GM21367 (cell line): Measurements from ENCODE around the gene TNS4.

Experiments
- ATAC-seq: cut with Tn5 transposase; IDR thresholded peaks from one replicate; pipeline ENCODE4 v1.9.1; 2021; ENCODE audit not compliant: unreplicated experiment

The TNS4 gene

DNA sequence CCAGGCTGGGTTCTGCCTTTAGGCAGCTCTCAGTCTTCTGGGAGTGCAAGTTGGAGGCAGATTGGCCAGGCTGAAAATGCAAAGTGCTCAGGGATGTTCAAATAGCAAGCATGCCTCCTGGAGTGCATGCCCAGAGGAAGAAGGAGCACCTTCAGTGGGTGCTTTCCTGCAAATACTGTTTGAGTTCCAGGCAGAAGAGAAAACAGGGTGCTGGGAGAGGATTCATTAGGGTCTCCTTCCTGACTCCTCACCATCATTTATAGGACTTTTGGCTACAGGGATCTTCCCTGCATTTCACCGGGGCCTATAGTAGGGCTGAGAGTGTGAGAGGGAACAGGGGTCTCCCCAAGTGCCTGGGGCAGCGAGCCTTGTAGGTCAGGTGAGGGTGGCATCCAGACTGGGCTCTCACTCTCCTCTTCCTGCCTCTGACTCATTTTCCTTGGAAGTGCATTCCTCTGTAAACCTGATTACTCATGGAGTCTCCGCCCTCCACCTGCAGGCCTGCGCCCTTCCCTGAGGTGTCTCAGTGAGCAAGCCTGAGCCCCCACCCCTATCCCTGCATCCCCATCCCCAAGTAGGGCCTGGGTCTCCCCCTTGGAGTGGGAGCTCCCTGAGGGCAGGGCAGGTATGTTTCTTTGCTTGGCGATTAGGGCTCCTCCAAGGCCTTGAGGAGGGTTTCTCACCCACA, 17.1 kb upstream of the TNS4 start:
- ATAC-seq: no peak

DNA sequence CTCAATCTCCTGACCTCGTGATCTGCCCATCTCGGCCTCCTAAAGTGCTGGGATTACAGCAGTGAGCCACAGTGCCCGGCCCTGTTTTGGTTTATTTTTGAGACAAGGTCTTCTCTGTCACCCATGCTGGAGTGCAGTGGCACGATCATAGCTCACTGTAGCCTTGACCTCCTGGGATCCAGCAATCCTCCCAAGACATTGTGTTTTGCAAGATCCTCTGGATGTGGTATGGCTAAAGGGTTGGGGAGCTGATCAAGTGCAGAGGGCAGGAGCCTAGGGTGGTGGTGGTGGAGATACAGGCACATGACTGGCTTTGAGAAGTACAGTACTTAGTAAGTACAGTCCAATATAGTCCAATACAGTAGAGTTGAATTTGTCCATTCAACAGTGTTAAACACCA, 16.6 kb upstream of the TNS4 start:
- no peak for ATAC-seq

DNA sequence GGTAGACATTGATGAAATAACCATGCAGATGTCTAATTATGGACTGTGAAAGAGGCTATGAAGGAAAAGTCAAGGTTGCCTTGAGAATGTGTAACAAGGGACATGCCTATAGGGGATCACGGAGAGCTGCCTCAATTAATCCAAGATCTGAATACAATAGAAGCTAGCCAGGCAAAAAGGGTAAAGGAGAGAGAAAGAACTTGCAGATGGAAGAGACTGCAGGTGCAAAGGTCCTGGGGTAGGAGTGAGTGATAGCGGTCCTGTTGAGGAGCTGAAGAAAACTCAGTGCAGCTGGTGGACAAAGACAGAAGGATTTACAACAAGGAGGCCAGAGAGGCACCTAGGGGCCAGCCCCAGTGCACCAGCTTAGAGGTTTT, 15.9 kb upstream of the TNS4 start:
- no peak for ATAC-seq

DNA sequence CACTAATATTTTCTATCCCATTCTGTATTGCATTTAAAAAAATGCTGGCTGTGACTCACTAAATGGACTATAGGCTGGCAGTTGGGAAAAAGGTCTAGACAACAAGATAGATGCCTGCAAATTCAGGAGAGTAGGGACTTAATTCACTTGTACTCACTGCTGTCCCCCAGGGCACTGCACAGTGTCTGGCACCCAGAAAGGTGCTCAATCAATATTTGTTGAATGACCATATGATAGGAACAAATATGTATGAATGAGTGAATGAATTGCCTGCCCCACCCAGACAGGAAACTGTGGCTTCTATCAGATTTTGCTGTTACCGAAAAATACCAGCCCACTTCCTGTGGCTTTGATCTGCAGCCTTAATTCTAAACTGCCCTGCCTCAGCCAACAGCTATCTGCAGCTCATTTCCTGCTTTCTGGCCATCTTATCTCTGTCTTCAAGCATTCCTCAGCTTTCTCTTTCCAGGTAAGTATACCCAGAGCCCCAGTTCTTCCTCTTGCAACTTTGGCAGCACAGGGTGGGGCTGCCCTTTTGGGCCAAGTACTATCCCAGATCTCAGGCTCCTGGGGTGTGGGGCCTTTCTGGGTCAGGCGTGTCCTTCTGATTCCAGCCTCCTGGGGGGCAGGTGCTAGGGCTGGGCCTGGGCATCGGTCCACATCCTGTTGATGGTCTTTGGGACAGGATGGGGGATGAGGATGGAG, 15.3 kb upstream of the TNS4 start:
- no peak for ATAC-seq

DNA sequence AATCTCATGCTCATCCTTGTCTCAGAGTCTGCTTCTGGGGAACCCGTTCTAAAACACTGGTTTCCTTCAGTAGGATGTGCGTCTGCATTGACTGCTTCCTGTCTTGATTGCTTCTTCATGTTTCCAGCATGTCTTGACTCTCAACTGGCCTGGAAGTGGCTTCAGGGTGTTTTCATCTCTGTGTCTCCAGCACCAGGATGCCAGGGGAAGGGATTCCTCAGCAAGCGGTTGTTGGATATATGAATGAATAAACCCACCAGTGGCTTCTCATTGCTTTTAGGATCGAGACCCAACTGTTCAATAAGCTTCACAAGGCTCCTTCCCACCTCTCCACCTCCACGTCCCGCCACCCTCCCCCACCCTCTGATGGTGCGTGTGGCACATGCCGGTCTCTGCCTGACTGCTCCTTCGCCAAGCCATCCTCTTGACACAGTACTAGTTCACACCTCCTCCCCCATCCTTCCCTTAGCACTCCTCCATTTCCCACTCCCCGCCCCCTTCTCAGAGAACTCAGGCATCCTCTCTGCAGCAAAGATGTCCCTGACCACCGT, 14.1 kb upstream of the TNS4 start:
- ATAC-seq: no peak

DNA sequence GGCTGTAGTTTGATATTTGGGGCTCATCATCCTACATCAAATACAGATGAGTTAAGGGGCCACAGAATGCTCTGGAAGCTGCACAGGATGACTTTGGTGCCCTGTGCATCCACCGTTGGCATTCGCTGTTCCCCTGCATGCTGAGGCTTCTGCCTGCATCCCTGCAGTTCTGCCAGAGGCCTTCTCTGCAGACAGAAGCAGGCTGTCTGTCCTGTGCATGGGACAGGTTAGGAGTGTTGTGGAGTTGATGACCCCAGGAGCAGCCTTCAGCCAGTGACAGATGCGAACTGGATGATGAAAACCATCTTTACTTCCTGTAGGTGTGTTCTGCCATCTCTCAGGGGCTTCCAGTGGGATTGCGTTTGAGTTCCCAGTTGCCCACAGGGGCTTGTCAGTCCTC, 13.6 kb upstream of the TNS4 start:
- no peak for ATAC-seq

DNA sequence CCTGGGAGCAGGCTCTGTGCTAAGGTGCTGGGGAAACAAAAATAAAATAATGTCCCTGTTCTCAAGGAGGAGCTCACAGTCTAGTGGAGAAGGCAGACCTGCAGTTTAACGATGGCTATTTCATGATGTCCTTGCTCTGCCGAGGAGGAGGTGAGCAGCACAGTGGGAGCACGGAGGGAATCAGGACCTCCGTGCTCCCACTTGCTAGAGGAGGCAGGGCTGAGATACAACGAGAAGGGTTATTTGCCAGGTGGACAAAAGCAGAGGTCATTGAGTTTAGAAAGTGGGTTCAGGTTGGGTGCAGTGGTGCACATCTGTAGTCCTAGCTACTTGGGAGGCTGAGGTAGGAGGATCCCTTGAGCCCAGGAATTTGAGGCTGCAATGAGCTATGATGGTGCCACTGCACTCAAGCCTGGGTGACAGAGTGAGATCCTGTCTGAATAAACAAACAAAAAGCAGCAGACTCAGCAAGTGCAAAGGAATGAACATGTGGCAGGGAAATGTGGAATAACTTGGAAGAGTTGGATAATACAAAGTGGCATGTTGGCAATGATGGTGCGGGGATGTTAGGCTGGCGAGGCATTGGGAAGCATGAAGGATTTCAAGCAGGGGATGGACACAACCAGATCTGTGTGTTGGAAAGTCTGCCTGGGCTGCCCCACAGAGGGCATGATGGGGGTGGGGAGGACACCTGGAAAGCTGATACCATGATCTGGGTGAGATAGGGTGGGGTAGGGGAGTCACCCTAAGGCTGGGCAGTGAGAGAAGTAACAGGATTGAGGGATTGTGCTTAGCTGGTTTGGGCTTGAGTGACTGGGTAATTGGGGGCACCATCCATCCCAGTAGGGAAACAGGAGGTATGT, 12.8 kb upstream of the TNS4 start:
- ATAC-seq: no peak

DNA sequence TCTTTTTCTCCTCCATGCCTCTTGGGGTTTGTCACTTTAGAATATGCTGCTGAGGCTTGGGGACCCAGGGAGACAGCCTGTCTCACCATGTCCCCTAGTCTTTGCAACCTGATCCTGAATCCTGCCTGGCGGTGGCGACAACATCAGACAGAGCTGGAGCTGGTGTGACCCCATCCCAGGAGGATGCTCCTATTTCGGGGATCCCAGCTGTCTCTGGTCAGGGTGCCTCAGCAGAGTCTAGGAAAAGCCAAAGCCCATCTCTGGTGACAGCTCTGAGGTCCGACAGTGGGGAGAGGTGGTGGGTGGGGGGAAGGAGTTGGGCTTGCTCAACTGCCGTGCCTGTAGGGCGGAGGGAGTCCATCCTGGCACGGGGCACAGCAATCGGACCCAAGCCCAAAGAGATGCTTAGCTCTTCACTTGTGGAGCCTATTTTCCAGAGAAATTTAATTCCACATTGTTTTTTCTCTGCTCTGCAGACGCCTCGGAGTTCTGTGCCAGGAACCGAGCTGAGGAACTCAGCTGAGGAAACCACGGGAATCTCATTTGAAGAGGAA, 10.3 kb upstream of the TNS4 start:
- no peak for ATAC-seq

DNA sequence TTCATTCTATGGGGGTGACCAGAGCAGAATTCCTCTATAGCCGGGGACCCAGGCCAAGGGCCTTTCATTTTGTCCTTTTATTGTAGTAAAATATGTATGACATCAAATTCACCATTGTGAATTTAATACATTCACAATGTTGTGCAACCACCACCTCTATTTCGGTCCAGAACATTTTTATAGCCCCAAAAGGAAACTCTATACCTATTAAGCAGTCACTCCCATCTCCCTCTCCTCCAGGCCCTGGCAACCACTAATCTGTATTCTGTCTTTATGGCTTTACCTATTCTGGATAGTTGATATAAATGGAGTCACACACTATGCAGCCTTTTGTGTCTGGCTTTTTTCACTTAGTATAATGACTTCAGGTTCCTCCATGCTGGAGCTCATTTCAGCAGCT, 9.7 kb upstream of the TNS4 start:
- no peak for ATAC-seq

DNA sequence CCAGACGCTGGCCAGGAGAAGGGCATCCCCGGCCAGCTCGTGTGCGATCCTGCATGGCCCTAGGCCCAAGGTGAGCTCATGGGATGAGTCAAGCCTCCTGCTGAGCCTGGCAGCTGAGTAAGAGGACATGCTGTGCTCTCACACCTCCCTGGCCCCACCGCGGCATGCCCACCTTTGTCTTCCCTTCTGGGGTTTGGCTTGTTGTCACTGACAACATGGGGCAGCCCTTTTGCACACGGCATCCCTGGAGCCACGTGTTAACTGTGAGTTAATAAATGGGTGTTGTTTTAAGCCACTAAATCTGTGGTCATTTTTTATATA, 8.9 kb upstream of the TNS4 start:
- ATAC-seq: no peak

DNA sequence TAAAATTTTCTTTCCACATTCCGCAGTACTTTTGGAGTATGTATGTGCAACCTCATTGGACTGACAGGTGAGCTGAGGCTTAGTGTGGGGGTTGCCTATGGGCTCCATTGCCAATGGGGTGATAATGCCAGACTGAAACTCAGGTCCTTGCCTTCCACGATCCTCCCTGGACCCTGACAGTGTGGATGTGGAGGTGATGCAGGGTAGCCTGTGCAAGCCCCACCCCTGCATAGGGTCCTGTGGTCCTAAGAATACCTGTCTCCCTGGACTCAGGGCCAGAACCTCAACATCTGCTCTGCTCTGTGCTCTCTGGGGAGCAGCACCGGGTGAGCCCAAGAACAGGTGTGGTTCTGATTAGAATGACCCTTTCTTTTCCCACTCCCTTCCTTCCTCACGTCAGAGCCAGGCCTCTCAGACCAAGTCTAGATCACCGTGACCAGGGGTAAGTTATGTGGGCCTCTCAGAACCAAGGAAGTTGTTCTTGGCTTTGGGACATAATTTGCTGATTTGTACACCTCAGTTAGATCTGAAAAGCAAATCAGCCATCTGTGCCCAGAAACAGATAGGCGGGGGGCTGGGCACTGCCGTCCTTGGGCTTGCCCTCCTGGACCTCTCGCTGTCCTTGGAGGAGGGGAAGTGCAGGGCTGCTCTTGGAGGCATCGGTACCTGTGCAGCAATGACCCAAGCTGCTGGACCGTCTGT, 8.4 kb upstream of the TNS4 start:
- no peak for ATAC-seq

DNA sequence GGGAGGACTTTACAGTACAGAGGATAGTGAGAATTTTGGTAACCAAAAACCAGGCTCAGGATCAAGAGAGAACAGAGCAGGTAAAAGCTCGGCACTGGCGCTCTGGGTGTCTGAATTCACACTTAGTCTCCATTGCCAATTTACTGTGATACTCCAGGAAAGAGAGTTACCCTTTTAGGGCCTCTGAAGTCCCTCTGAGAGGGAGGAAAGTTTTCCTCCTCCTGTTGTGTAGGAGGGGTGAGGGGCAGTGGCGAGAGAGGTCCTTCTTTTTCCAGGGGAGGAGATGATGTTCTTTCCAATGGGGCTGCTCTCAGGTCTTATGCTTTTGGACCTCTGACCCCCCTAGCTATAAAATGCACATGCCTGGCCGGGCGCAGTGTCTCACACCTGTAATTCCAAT, 5.4 kb upstream of the TNS4 start:
- ATAC-seq: no peak

DNA sequence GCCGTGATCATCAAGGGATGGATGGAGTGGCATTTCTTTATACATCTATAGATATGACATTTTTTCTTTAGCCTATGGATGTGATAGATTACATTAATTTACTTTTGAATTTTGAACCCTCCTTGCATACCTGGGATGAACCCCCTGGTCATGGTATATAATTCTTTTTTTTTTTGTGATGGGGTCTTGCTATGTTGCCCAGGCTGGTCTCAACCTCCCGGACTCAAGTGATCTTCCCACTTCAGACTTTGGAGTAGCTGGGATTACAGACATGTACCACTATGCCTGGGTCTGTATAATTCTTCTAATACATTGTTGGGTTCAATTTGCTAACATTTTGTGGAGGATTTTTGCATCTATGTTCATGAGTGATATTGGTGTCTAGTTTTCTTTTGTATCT, 1.7 kb upstream of the TNS4 start:
- ATAC-seq: no peak

DNA sequence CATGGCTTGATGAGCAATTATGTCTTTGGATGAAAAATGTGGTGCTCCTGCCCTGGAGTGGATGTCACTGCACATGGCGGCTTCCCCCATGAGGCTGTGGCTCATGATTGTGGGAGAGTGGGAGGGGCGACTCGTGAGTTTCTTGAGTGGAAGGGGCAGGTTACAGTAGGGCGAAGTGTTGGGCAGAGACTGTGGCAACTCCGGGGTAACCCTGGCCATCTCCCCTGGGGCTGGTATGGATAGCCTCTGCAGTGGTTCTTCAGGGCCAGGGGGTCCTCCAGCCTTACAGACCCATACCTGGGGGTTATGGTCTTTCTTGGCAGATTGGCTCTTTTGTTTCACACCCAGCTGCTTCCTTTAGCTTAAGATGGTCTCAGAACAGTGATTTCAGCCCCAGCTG, 1.3 kb upstream of the TNS4 start:
- ATAC-seq: no peak

DNA sequence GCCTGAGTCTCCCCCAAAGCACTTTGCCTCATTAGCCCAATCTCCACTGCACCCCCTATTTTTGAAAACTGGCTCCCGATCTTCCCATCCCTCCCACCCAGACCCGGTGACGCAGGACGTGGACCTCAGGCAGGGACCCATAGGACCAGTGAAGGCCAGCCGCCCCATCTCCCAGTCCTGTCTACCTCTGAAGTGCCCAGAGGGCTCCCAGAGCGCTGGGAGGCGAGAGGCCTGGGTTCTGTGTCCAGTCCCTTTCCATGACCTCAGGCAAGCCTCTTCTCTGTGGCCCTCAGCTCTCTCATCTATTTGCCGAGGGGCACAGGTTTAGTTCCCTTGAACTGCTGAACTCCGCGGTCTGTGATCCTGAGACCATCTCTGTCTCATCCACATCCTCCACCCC, 714 bp downstream of the TNS4 start:
- ATAC-seq: no peak

DNA sequence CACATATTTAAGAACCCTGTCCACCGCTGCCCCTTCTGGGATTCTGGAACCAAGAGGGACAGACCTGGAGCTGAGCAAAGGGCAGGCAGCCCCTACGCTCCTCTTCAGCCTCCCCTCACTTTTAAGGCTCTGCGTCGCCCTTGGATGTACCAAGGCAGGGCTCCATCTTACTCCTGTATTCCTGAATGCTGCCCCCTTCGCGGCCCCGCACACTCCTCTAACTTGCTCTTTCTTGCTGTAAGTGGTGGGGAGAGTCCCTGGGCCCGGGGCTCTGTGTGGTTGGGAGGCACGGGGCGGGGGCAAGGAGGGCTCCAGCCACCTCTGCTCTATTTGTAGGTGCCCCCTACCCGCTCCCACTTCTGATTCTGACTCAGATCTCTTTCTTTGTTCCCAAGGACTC, 1.2 kb downstream of the TNS4 start:
- ATAC-seq: no peak

DNA sequence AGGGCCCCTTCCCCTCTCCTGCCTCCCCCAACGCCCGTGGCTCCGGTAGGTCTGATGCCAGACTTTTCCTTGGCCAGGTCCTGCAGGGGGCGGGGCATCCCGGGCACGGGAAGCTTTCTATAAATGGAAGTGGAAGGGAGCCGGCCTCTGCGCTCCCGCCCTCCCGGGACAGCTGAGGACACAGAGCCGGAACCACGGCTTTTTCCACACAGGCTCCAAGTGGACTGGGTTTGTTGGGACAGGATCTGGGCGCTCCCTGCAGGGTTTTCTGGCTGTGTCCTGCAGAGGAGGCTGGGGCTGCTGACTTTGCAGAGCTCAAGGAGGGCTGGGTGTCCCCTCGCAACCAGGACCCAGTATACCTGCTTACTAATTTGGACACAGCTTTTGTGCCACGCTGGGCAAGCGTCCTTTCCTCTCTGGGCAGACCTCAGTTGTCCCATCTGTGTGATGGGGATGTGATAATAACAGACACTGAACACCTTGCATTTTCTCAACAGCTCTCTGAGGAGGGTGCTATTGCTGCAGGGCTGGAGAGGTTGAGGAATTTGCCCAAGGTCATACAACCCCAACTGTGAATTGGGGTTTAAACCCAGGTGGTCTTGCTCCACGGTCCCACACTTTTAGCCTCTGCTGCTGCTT, 1.8 kb downstream of the TNS4 start:
- ATAC-seq: no peak

DNA sequence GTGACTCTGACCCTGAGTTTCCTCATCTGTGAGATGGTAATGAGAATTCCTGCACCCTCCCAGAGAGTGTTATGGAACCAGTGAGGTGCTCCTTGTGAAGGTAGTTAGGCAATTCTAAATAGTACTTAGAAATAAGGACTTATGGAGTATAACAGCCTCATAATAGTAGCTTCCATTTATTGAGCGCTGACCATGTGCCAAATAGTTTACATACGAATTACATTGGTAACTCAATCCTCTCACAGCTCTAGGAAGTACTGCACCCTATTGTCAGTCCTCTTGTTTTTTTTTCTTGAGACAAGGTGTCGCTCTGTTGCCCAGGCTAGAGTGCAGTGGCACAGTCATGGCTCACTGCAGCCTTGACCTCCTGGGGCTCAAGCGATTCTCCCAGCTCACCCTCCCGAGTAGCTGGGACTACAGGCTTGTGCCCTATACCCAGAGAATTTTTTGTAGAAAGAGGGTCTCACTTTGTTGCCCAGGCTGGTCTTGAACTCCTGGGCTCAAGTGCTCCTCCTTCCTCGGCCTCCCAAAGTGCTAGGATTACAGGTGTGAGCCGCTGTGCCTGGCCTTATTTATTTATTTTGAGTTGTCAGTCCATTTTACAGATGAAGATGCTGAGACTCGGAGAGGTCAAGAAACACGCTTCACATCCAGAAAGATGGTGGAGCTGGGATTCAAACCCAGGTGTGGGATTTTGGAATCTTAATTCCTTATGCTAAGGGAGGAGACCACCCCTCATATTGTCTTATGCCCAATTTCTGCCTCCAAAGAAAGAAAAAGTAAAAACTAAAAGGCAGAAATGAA, 2.9 kb downstream of the TNS4 start:
- no peak for ATAC-seq

DNA sequence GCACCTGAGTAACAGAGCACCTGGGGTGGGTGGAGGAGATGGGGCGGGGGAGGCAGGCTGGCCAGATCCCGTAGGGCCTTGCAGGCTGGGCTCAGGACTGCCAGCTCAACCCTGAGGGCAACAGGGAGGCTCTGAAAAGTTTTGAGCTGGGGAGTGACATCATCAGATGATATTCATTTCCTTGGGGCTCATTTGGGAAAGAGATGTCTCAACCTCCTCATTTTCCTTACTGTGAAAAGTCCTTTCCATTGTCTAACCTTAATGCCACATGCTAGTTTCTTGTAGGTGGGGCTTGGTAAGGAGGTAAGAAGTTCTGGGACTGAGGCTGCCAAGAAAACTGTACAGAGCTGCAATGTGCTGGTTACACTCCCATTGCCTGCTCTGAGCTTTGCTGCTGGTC, 3.7 kb downstream of the TNS4 start:
- ATAC-seq: no peak
